Sigmoid colon (tissue), 7 donors: ENCODE data around the gene DYNLRB2. TPM values are rescaled to one million over a fixed set of nuclear protein-coding genes. Genes with fewer than 3 reads are reported as not detected.

ENCODE experiments used
- DNase-seq: peaks from one replicate; pipeline ENCODE4 v3.0.0-alpha.2; 2019
- H3K27ac ChIP-seq, 4 donors: fragments of 200-600 bp; sonication (generic); one replicate each; pipeline ENCODE4 v1.5.1; 2016 to 2019; ENCODE audit warnings: mild to moderate bottlenecking in 1 of 4
- H3K27me3 ChIP-seq, 3 donors: fragments of 200-600 bp; sonication (generic); one replicate each; pipeline ENCODE4 v1.5.1; 2019; ENCODE audit warnings: mild to moderate bottlenecking in 1 of 3
- H3K36me3 ChIP-seq, 4 donors: fragments of 200-600 bp; sonication (generic); one replicate each; pipeline ENCODE4 v1.5.1; 2016 to 2019
- H3K4me1 ChIP-seq, 4 donors: fragments of 200-600 bp; sonication (generic); one replicate each; pipeline ENCODE4 v1.5.1; 2017 to 2019
- H3K4me3 ChIP-seq, 4 donors: fragments of 200-600 bp; sonication (generic); one replicate each; pipeline ENCODE4 v1.5.1; 2017 to 2019; ENCODE audit warnings: mild to moderate bottlenecking in 2 of 4, moderate library complexity in 1 of 4
- H3K9me3 ChIP-seq, 4 donors: fragments of 200-600 bp in 3 of 4; sonication (generic) in 3 of 4; one replicate each; pipeline versions ENCODE4 v1.5.1 to v1.6.1; 2013 to 2019
- CTCF ChIP-seq, 4 experiments: fragments of 450-650 bp in 3 of 4; fragments of 200-600 bp in 1 of 4; IDR thresholded peaks; one replicate each; pipeline ENCODE4 v1.5.1; 2016 to 2019; ENCODE audit warnings: antibody characterized with exemption in 4 of 4, mild to moderate bottlenecking in 3 of 4, moderate library complexity in 2 of 4
- EP300 ChIP-seq, 4 donors: sonication (generic); formaldehyde crosslinking; IDR thresholded peaks; one replicate each; pipeline ENCODE4 v1.6.1; 2017; ENCODE audit warnings: antibody characterized with exemption in 4 of 4
- POLR2A ChIP-seq, 2 donors: fragments of 450-650 bp; IDR thresholded peaks; one replicate each; pipeline ENCODE4 v1.6.1; 2016; ENCODE audit warnings: antibody characterized with exemption in 2 of 2, mild to moderate bottlenecking in 2 of 2, moderate library complexity in 2 of 2
- POLR2AphosphoS5 ChIP-seq, 4 donors: sonication (generic); formaldehyde crosslinking; IDR thresholded peaks; one replicate each; pipeline ENCODE4 v1.6.1; 2017; ENCODE audit warnings: antibody characterized with exemption in 4 of 4
- WGBS, 2 donors: extraction: QIAGEN DNeasy Blood & Tissue Kit; methylation state at CpG; one replicate each; pipeline ENCODE4 v1.1.7; 2013; 5-methylcytosine and 5-hydroxymethylcytosine counted together
- intact Hi-C: fragments of 100-400 bp; cut with DNase I; formaldehyde crosslinking; loops from one replicate; pipeline ENCODE4 v1.15.1; 2023
- polyA plus RNA-seq, 3 donors: library from polyadenylated mRNA; stranded (reverse); fragments of 200-250 nt; gene quantifications; one replicate each; pipeline ENCODE4 v1.2.3, GENCODE V29; 2013
- total RNA-seq, 4 donors: library from RNA; depleted of rRNA; stranded (reverse); fragments of >200 nt; gene quantifications; one replicate each; pipeline ENCODE4 v1.1.0, GENCODE V29; 2016
- donor health status: healthy with polysubstance abuse.
- donor health status: Bipolar disorder and iron deficiency.
- donor health status: healthy.

DYNLRB2 gene
- total and polyA plus RNA-seq, 7 donors = 0.63 to 3.3 (median 2.5) TPM; not detected in 3

DNA sequence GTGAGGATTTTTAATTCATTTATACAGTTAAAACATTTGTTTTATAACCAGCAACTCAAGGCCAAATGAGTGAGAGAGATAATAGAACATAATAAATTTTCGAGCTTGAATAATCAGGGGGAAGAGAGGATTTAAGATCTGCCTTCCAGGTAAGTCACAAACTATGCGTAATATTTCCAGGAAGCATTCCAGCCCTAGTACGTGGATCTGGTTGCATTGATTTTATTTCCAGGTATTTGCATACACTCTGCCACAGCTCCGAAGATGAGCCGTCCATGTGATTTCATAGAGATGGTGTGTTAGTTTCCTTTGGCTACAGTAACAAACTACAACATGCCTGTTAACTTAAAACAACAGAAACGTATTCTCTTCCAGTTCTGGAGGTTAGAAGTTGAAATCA, 3.5 kb downstream of the DYNLRB2 start:
- Histone ChIP-seq H3K27me3 (no peaks in the 10 kb centered on the region), H3K4me3 (no peak overlapping the region), H3K4me1 (no peaks in the 10 kb centered on the region), H3K36me3 (no peaks in the 10 kb centered on the region), H3K9me3 (no peaks in the 10 kb centered on the region), H3K27ac (no peak overlapping the region)
- no peak for DNase-seq
- 87 to 89% methylated on average over 6 of the region's 6 CpGs for WGBS, 2 donors
- intact Hi-C loops = no loop called here
- TF ChIP-seq EP300 (IDR thresholded peaks at IDR 0.05) (no peak), POLR2AphosphoS5 (IDR thresholded peaks at IDR 0.05) (no peak), POLR2A (IDR thresholded peaks at IDR 0.05) (no peak), CTCF (IDR thresholded peaks at IDR 0.05) (no peak)

DNA sequence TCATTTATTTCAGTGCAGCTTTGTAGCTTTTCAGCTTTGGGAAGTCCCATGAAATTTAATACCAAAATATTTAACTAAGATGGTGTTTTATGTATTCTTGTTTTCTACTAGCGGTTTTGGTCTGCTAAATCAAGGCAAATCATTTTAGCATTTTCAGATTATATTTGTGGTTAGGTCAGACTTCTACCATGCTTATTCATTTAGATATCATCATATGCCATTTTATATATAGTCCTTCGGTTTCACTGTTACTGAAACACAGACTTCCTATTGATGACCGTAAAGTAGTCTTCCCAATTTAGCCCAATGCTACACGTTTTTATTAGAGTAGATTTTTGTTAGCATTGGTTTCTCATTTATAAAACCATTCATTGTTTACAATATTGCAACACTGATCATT, 5.5 kb downstream of the DYNLRB2 start:
- 79 to 81% methylated on average over 4 of the region's 4 CpGs for WGBS, 2 donors
- Histone ChIP-seq H3K36me3 (no peaks in the 10 kb centered on the region), H3K27me3 (peaks cover 0 to 5% (median 0%) of the 10 kb centered on the region in 3 donors), H3K9me3 (no peaks in the 10 kb centered on the region), H3K4me1 (no peaks in the 10 kb centered on the region), H3K4me3 (no peak overlapping the region), H3K27ac (no peak overlapping the region)
- TF ChIP-seq POLR2AphosphoS5 (IDR thresholded peaks at IDR 0.05) = no peak
- no peak for TF ChIP-seq EP300 (IDR thresholded peaks at IDR 0.05)
- TF ChIP-seq POLR2A (IDR thresholded peaks at IDR 0.05) = no peak
- TF ChIP-seq CTCF (IDR thresholded peaks at IDR 0.05) = no peak
- DNase-seq = no peak
- intact Hi-C loops = no loop called here

- H3K9me3 ChIP-seq = no peaks in the 10 kb centered on the region
- intact Hi-C loops = no loop called here
- 92 to 95% methylated on average over 2 of the region's 2 CpGs for WGBS, 2 donors
- TF ChIP-seq POLR2AphosphoS5 (IDR thresholded peaks at IDR 0.05) (no peak), POLR2A (IDR thresholded peaks at IDR 0.05) (no peak), CTCF (IDR thresholded peaks at IDR 0.05) (no peak), EP300 (IDR thresholded peaks at IDR 0.05) (no peak)
- H3K27ac ChIP-seq = no peak overlapping the region
- H3K4me1 ChIP-seq = no peaks in the 10 kb centered on the region
- peaks cover 0 to 12% (median 0%) of the 10 kb centered on the region in 3 donors for H3K27me3 ChIP-seq
- no peak for DNase-seq
- no peaks in the 10 kb centered on the region for H3K36me3 ChIP-seq
- H3K4me3 ChIP-seq = no peak overlapping the region
These were observed 6.4 kb downstream of the DYNLRB2 start for GRCh38 chr16:80547145-80547544.

GRCh38 chr16:80552277-80552676, 11.5 kb downstream of the DYNLRB2 start:
- WGBS, 2 donors = 79 to 80% methylated on average over 5 of the region's 5 CpGs
- no peak for DNase-seq
- Histone ChIP-seq H3K27ac (no peak overlapping the region), H3K9me3 (no peaks in the 10 kb centered on the region), H3K36me3 (no peaks in the 10 kb centered on the region), H3K27me3 (peaks cover 0 to 17% (median 0%) of the 10 kb centered on the region in 3 donors), H3K4me1 (no peaks in the 10 kb centered on the region), H3K4me3 (no peak overlapping the region)
- TF ChIP-seq POLR2AphosphoS5 (IDR thresholded peaks at IDR 0.05) (no peak), EP300 (IDR thresholded peaks at IDR 0.05) (no peak), CTCF (IDR thresholded peaks at IDR 0.05) (no peak), POLR2A (IDR thresholded peaks at IDR 0.05) (no peak)
- intact Hi-C loops = no loop called here

GRCh38 chr16:80554033-80554432, 13.2 kb downstream of the DYNLRB2 start:
- DNase-seq = no peak
- WGBS, 2 donors = 8 to 35% methylated on average over 2 of the region's 2 CpGs
- TF ChIP-seq POLR2AphosphoS5 (IDR thresholded peaks at IDR 0.05) (no peak), CTCF (IDR thresholded peaks at IDR 0.05) (no peak), EP300 (IDR thresholded peaks at IDR 0.05) (no peak), POLR2A (IDR thresholded peaks at IDR 0.05) (no peak)
- no peaks in the 10 kb centered on the region for H3K9me3 ChIP-seq
- H3K4me1 ChIP-seq = no peaks in the 10 kb centered on the region
- peaks cover 0 to 17% (median 0%) of the 10 kb centered on the region in 3 donors for H3K27me3 ChIP-seq
- H3K36me3 ChIP-seq = no peaks in the 10 kb centered on the region
- H3K4me3 ChIP-seq = no peak overlapping the region
- intact Hi-C loops = no loop called here
- H3K27ac ChIP-seq = no peak overlapping the region
